Dendritic cell treated with granulocyte-macrophage colony-stimulating factor and Interleukin-4, amounts not matched to agents 40 ng/mL and 50 ng/mL, for 4 days (primary cell): ENCODE results near the gene ADK.
"Not testable (repeated sequence)": the region's sequence is repeated elsewhere in the genome, so short reads cannot be mapped to it uniquely, and the experiment has no call there.

ENCODE experiments used
- H3K27ac Mint-ChIP-seq: one replicate; pipeline ENCODE4 v1.8.0; 2022; ENCODE audit warnings: mild to moderate bottlenecking, mixed read lengths
- H3K27me3 Mint-ChIP-seq: one replicate; pipeline ENCODE4 v1.8.0; 2022; ENCODE audit warnings: mild to moderate bottlenecking, mixed read lengths
- H3K36me3 Mint-ChIP-seq: one replicate; pipeline ENCODE4 v1.8.0; 2022; ENCODE audit warnings: low read depth, mixed read lengths
- H3K4me1 Mint-ChIP-seq: one replicate; pipeline ENCODE4 v1.8.0; 2022; ENCODE audit warnings: low read depth, mixed read lengths
- H3K4me3 Mint-ChIP-seq: one replicate; pipeline ENCODE4 v1.8.0; 2022; ENCODE audit warnings: mild to moderate bottlenecking, moderate library complexity, mixed read lengths
- H3K9me3 Mint-ChIP-seq: one replicate; pipeline ENCODE4 v1.8.0; 2022; ENCODE audit warnings: mixed read lengths
- intact Hi-C: fragments of 100-400 bp; cut with micrococcal nuclease; formaldehyde crosslinking; loops from one replicate; pipeline ENCODE4 v1.15.0; 2022

The ADK gene

DNA sequence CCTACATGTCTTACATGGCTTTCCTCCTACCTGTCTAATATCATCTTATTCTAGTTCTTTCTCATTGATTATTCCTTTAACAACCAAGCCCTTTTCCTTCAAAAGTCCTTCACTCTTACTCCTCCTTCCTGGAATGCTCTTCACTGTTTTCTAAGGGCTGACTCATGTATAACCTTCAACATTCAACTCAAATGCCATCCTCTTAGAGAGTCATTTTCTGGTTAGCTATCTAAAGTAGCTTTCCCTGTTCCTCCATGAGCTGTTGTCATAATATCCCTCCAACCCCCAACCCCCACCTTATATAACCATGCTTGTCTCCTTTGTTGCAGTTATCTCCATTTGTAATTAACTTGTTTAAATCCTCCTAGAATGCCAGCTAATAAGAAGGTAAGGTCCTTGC, 286.8 kb downstream of the ADK start:
- Mint-ChIP-seq H3K27ac (no peak overlapping the region), H3K9me3 (no peaks in the 10 kb centered on the region), H3K36me3 (peaks cover 14% of the 10 kb centered on the region), H3K4me3 (no peak overlapping the region), H3K4me1 (no peaks in the 10 kb centered on the region), H3K27me3 (no peaks in the 10 kb centered on the region)
- intact Hi-C loops = no loop called here

- H3K4me3 Mint-ChIP-seq = no peak overlapping the region
- H3K36me3 Mint-ChIP-seq = peaks cover 14% of the 10 kb centered on the region
- intact Hi-C loops = no loop called here
- no peak overlapping the region for H3K27ac Mint-ChIP-seq
- no peaks in the 10 kb centered on the region for H3K9me3 Mint-ChIP-seq
- H3K4me1 Mint-ChIP-seq = no peaks in the 10 kb centered on the region
- H3K27me3 Mint-ChIP-seq = no peaks in the 10 kb centered on the region
Observed at GRCh38 chr10:74439213-74439612, 288.2 kb downstream of the ADK start.

- Mint-ChIP-seq H3K9me3 (no peaks in the 10 kb centered on the region), H3K27ac (no peak overlapping the region), H3K4me1 (no peaks in the 10 kb centered on the region), H3K36me3 (no peaks in the 10 kb centered on the region), H3K27me3 (no peaks in the 10 kb centered on the region), H3K4me3 (no peak overlapping the region)
- intact Hi-C loops = no loop called here
Observed at GRCh38 chr10:74445493-74445892, 294.5 kb downstream of the ADK start.

- H3K4me3 Mint-ChIP-seq = no peak overlapping the region
- H3K27ac Mint-ChIP-seq = no peak overlapping the region
- H3K9me3 Mint-ChIP-seq = no peaks in the 10 kb centered on the region
Observed at GRCh38 chr10:74450602-74451001, 299.6 kb downstream of the ADK start.

GRCh38 chr10:74451127-74451829, 300.3 kb downstream of the ADK start:
- no peak overlapping the region for H3K27ac Mint-ChIP-seq

More at GRCh38 chr10:74450602-74451001, 299.6 kb downstream of the ADK start:
- H3K27me3 Mint-ChIP-seq = no peaks in the 10 kb centered on the region
- H3K36me3 Mint-ChIP-seq = peaks cover 4% of the 10 kb centered on the region
- no peaks in the 10 kb centered on the region for H3K4me1 Mint-ChIP-seq
- intact Hi-C loops = no loop called here

DNA sequence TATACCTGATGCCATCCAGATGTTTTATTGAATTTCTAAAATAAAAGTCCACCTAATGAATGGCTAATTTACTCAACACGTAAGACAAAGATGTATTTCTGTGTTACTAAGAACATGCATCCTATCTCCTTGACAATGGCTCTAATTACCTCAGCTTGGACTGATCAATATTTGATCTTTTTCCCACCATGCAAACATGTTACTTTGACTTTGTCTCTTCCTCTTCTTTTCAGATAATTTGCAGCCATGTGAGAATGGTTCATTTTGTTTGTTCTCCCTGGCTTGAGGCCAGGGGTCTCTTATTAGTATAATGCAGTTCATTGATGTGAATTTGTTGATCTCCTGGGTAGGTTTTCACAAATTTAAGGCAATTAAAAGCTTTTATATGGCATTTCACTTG, 302.1 kb downstream of the ADK start:
- Mint-ChIP-seq H3K9me3 (no peaks in the 10 kb centered on the region), H3K27me3 (no peaks in the 10 kb centered on the region), H3K36me3 (peaks cover 19% of the 10 kb centered on the region), H3K4me3 (no peak overlapping the region), H3K27ac (no peak overlapping the region), H3K4me1 (no peaks in the 10 kb centered on the region)
- intact Hi-C loops = no loop called here

More at GRCh38 chr10:74451127-74451829, 300.3 kb downstream of the ADK start:
- H3K4me3 Mint-ChIP-seq = no peak overlapping the region
- intact Hi-C loops = no loop called here
- peaks cover 11% of the 10 kb centered on the region for H3K36me3 Mint-ChIP-seq
- no peaks in the 10 kb centered on the region for H3K9me3 Mint-ChIP-seq
- H3K4me1 Mint-ChIP-seq = no peaks in the 10 kb centered on the region
- no peaks in the 10 kb centered on the region for H3K27me3 Mint-ChIP-seq

GRCh38 chr10:74457478-74457877, 306.5 kb downstream of the ADK start:
- H3K4me1 Mint-ChIP-seq, H3K27me3 Mint-ChIP-seq, H3K9me3 Mint-ChIP-seq, H3K4me3 Mint-ChIP-seq, H3K27ac Mint-ChIP-seq, intact Hi-C loops: not testable (repeated sequence)
- peaks cover 19% of the 10 kb centered on the region for H3K36me3 Mint-ChIP-seq

GRCh38 chr10:74460812-74461211, 309.8 kb downstream of the ADK start:
- no peaks in the 10 kb centered on the region for H3K4me1 Mint-ChIP-seq
- no peak overlapping the region for H3K27ac Mint-ChIP-seq
- no peaks in the 10 kb centered on the region for H3K27me3 Mint-ChIP-seq
- H3K9me3 Mint-ChIP-seq = no peaks in the 10 kb centered on the region
- peaks cover 13% of the 10 kb centered on the region for H3K36me3 Mint-ChIP-seq
- H3K4me3 Mint-ChIP-seq = no peak overlapping the region
- intact Hi-C loops = no loop called here

DNA sequence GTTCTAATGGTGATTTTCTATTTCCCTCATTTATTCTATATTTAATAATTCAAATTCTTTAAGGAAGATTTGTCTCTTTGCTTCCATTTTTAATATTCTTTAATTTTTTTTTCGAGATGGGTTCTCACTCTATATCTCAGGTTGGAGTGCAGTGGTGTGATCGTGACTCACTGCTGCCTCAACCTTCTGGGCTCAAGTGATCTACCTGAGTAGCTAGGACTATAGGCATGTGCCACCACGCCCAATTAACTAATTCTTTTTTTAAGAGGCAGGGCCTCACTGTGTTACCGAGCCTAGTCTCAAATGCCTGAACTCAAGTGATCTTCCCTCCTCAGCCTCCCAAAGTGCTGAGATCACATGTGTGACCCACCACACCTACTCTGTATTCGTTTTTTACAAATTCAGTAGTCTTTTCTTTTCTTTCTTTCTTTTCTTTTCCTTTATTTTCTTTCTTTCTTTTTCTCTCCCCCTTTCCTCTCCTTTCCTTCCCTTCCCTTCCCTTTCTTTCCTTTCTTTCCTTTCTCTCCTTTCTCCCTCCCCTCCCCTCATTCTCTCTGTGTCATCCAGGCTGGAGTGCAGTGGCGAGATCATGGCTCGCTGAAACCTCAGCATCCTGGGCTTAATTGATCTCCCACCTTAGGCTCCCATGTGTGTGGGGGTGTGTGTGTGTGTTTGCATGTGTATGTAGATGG, 323.1 kb downstream of the ADK start:
- no peak overlapping the region for H3K27ac Mint-ChIP-seq
- no peaks in the 10 kb centered on the region for H3K9me3 Mint-ChIP-seq
- H3K27me3 Mint-ChIP-seq = no peaks in the 10 kb centered on the region
- intact Hi-C loops = no loop called here
- no peak overlapping the region for H3K4me3 Mint-ChIP-seq
- peaks cover 17% of the 10 kb centered on the region for H3K36me3 Mint-ChIP-seq
- H3K4me1 Mint-ChIP-seq = peaks cover 10% of the 10 kb centered on the region

- H3K9me3 Mint-ChIP-seq, H3K27me3 Mint-ChIP-seq, H3K27ac Mint-ChIP-seq, intact Hi-C loops, H3K4me3 Mint-ChIP-seq: not testable (repeated sequence)
- Mint-ChIP-seq H3K36me3 (peaks cover 20% of the 10 kb centered on the region), H3K4me1 (peaks cover 10% of the 10 kb centered on the region)
Observed at GRCh38 chr10:74476162-74476706, 325.2 kb downstream of the ADK start.

GRCh38 chr10:74480778-74481177, 329.8 kb downstream of the ADK start:
- Mint-ChIP-seq H3K9me3 (peaks cover 31% of the 10 kb centered on the region), H3K36me3 (peaks cover 43% of the 10 kb centered on the region), H3K4me3 (no peak overlapping the region), H3K4me1 (peaks cover 8% of the 10 kb centered on the region), H3K27me3 (no peaks in the 10 kb centered on the region), H3K27ac (no peak overlapping the region)
- intact Hi-C loops = no loop called here

DNA sequence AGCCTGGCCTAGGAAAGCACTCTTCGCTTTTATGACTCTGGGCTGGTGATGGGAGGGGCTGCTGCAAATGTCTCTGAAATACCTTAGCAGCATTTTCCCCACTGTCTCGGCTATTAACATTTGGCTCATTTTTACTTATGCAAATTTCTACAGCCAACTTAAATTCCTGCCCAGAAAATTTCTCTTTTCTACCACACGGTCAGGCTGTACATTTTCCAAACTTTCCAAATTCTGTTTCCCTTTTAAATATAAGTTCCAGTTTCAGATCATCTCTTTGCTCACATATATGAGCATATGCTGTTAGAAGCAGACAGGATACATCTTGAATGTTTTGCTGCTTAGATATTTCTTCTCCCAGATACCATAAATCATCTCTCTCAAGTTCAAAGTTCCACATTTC, 332.3 kb downstream of the ADK start:
- H3K4me3 Mint-ChIP-seq = no peak overlapping the region
- peaks cover 43% of the 10 kb centered on the region for H3K36me3 Mint-ChIP-seq
- intact Hi-C loops = no loop called here
- H3K9me3 Mint-ChIP-seq = peaks cover 31% of the 10 kb centered on the region
- H3K27ac Mint-ChIP-seq = no peak overlapping the region
- H3K4me1 Mint-ChIP-seq = peaks cover 8% of the 10 kb centered on the region
- no peaks in the 10 kb centered on the region for H3K27me3 Mint-ChIP-seq

DNA sequence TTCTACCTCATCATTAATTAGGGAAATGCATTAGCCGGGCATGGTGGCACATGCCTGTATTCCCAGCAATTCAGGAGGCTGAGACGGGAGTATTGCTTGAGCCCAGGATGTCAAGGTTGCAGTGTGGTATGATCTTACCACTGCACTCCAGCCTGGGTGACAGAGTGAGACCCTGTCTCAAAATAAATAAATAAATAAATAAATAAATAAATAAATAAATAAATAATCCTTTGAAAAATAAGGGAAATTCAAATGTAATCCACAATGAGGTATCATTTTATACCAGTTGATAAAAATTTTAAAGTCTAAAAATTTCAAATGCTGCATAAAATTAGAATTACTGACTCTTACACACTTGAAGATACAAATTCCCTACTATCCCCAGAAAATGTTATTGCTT, 334.3 kb downstream of the ADK start:
- intact Hi-C loops = no loop called here
- H3K36me3 Mint-ChIP-seq = peaks cover 36% of the 10 kb centered on the region
- H3K9me3 Mint-ChIP-seq = peaks cover 31% of the 10 kb centered on the region
- H3K4me1 Mint-ChIP-seq = peaks cover 8% of the 10 kb centered on the region
- no peak overlapping the region for H3K27ac Mint-ChIP-seq
- no peaks in the 10 kb centered on the region for H3K27me3 Mint-ChIP-seq
- H3K4me3 Mint-ChIP-seq = no peak overlapping the region

DNA sequence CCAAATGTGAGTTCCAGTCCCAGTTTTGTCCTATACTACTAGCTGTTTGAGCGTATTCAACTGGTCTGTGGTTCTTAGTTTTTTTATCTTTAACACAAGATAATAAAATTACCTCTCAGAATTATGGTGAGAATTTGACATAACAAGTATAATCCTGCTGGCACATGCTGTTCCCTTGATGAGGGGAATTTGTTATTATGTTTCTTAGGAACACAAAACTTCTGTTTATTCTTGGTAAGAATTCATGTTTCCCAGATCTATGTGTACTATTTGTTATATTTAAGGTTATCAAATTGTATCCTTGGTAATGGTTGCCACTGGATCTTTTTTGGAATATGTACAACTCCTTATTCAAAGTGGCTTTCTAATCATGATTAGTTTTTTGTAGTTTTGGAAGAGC, 335.6 kb downstream of the ADK start:
- Mint-ChIP-seq H3K4me1 (peaks cover 8% of the 10 kb centered on the region), H3K27me3 (no peaks in the 10 kb centered on the region), H3K27ac (no peak overlapping the region), H3K4me3 (no peak overlapping the region), H3K36me3 (peaks cover 26% of the 10 kb centered on the region), H3K9me3 (peaks cover 28% of the 10 kb centered on the region)
- intact Hi-C loops = no loop called here
